ENCODE data around the gene EVC2. TPM values are rescaled to one million over a fixed set of nuclear protein-coding genes. Genes with fewer than 3 reads are reported as not detected.

EVC2 gene
- total and polyA plus RNA-seq, 3 experiments from 2014 or later: 0.84 to 1.3 (median 0.92) TPM

DNA sequence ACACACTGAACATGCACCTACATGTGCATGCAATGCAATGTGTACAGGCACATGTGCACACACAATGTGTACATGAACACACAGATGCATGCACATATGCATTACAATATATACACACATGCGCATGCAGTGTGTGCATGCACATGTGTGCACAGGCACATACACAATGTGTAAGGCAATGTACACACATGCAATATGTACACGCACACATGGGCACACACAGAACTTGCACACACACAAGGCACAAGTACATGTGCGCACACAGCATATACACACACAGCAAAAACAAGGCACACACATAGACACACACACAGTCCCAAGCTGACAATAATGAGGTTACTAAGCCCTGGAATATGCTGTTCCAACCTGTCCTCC is 76.3 kb downstream of the EVC2 start:
- peaks cover 0 to 4% of the 10 kb centered on the region in 2 donors for H3K27me3 Mint-ChIP-seq
- no peaks in the 10 kb centered on the region for H3K36me3 ChIP-seq (ENCODE audit: insufficient read depth, low read length)
- no peak overlapping the region for H3K27ac Mint-ChIP-seq
- CTCF ChIA-PET: no interaction called here
- H3K4me3 Mint-ChIP-seq: no peak overlapping the region
- H3K4me1 ChIP-seq (ENCODE audit: insufficient read depth, low read length): no peaks in the 10 kb centered on the region
- no peak overlapping the region for H3K4me3 ChIP-seq (ENCODE audit: low read length)
- POLR2A ChIA-PET: no interaction called here
- H3K27ac ChIP-seq (ENCODE audit: low read depth, low read length): no peak overlapping the region
- H3K4me1 Mint-ChIP-seq: no peaks in the 10 kb centered on the region
- DNase-seq: no peak
- H3K9me3 Mint-ChIP-seq: no peaks in the 10 kb centered on the region
- H3K9me3 ChIP-seq (ENCODE audit: low read length): no peaks in the 10 kb centered on the region
- no peaks in the 10 kb centered on the region for H3K27me3 ChIP-seq (ENCODE audit: insufficient read depth, low read length, poor library complexity, severe bottlenecking)
- no peaks in the 10 kb centered on the region for H3K36me3 Mint-ChIP-seq

DNA sequence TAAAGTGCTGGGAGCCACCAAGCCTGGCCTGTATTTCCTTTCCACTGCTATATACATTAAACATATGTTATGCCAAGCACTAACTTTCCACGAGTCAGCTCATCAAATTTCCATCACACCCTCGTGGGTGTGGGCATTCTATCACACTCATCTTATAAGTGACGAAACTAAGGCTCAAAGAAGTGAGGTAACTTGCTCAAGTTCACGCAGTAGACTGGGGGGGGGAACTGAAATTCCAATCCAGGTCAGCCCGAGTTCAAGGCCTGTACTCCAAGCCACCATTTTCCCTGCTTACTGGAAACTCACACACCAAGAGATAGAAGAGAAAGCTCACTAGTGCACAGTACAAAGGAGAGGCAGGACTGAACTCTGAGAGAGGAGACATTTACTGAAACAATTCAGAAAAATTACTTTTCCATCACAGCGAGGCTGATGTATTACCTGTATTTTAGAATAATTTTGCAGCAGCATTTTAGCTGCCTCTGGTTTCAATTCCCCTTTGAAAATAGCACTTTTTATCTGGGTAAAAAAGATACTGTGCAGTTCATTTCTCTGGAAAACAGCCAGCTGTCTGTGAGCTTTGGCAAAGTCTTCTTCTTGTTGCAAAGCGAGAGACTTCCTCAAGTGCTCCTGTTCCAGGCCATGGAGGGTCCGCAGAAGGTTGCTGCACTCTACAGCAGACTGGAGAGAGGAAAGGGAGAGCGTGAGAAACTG is 76.8 kb downstream of the EVC2 start:
- Mint-ChIP-seq H3K9me3 (no peaks in the 10 kb centered on the region), H3K36me3 (no peaks in the 10 kb centered on the region), H3K4me1 (no peaks in the 10 kb centered on the region), H3K27me3 (peaks cover 0 to 4% of the 10 kb centered on the region in 2 donors), H3K27ac (no peak overlapping the region), H3K4me3 (no peak overlapping the region)
- no peak for DNase-seq
- ChIA-PET POLR2A (no interaction called here), CTCF (no interaction called here)
- H3K36me3 ChIP-seq (ENCODE audit: insufficient read depth, low read length): no peaks in the 10 kb centered on the region
- no peak overlapping the region for H3K27ac ChIP-seq (ENCODE audit: low read depth, low read length)
- H3K27me3 ChIP-seq (ENCODE audit: insufficient read depth, low read length, poor library complexity, severe bottlenecking): no peaks in the 10 kb centered on the region
- H3K4me3 ChIP-seq (ENCODE audit: low read length): no peak overlapping the region
- H3K4me1 ChIP-seq (ENCODE audit: insufficient read depth, low read length): no peaks in the 10 kb centered on the region
- no peaks in the 10 kb centered on the region for H3K9me3 ChIP-seq (ENCODE audit: low read length)

DNA sequence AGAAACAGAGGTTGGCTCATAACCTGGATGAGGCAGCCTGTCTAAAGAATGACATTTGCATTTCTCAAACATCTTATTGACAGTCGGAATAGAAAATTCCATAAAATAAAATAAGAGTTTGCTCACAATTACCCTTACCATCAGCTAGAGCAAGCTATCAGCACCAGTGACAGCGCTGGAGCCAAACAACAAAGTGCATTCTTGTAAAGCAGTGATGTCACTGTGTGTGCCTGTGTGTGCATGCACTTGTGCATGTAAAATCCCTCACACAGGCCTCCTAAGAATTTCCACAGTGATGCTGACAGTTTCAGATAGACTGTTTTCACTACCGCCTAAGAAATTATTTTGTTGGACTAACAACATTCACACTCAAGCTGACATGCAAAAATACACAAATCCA is 77.6 kb downstream of the EVC2 start:
- Mint-ChIP-seq H3K27me3 (peaks cover 0 to 4% of the 10 kb centered on the region in 2 donors), H3K36me3 (no peaks in the 10 kb centered on the region), H3K4me3 (no peak overlapping the region), H3K9me3 (no peaks in the 10 kb centered on the region), H3K27ac (no peak overlapping the region), H3K4me1 (no peaks in the 10 kb centered on the region)
- Histone ChIP-seq H3K9me3 (ENCODE audit: low read length) (no peaks in the 10 kb centered on the region), H3K27me3 (ENCODE audit: insufficient read depth, low read length, poor library complexity, severe bottlenecking) (no peaks in the 10 kb centered on the region), H3K36me3 (ENCODE audit: insufficient read depth, low read length) (no peaks in the 10 kb centered on the region), H3K4me3 (ENCODE audit: low read length) (no peak overlapping the region), H3K27ac (ENCODE audit: low read depth, low read length) (no peak overlapping the region), H3K4me1 (ENCODE audit: insufficient read depth, low read length) (no peaks in the 10 kb centered on the region)
- ChIA-PET POLR2A (no interaction called here), CTCF (no interaction called here)
- no peak for DNase-seq

DNA sequence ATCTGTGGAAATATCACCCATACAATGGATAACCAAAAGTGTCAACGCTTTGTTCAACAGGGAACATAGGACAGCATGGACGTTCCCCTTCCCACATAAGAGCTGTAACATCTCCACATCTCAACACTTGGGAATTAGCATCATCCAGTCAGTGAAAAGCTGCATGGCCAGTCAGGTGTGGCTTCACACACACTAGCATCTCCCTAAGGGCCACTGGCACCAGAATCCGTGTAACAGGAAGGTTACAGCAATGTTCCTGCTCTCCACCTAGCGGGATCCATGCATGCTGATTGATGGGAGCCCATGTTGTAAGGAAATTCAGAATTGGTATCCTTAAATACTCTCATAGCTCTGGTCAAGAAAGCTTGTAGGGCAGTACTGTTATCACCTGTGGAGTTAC is 78.8 kb downstream of the EVC2 start:
- Histone ChIP-seq H3K36me3 (ENCODE audit: insufficient read depth, low read length) (no peaks in the 10 kb centered on the region), H3K27me3 (ENCODE audit: insufficient read depth, low read length, poor library complexity, severe bottlenecking) (no peaks in the 10 kb centered on the region), H3K9me3 (ENCODE audit: low read length) (no peaks in the 10 kb centered on the region), H3K4me3 (ENCODE audit: low read length) (no peak overlapping the region), H3K4me1 (ENCODE audit: insufficient read depth, low read length) (no peaks in the 10 kb centered on the region), H3K27ac (ENCODE audit: low read depth, low read length) (no peak overlapping the region)
- no peak for DNase-seq
- Mint-ChIP-seq H3K4me3 (no peak overlapping the region), H3K9me3 (peaks cover 0 to 3% (median 0%) of the 10 kb centered on the region in 5 donors), H3K36me3 (no peaks in the 10 kb centered on the region), H3K4me1 (no peaks in the 10 kb centered on the region), H3K27ac (no peak overlapping the region), H3K27me3 (peaks cover 0 to 6% of the 10 kb centered on the region in 2 donors)
- ChIA-PET CTCF (no interaction called here), POLR2A (no interaction called here)

DNA sequence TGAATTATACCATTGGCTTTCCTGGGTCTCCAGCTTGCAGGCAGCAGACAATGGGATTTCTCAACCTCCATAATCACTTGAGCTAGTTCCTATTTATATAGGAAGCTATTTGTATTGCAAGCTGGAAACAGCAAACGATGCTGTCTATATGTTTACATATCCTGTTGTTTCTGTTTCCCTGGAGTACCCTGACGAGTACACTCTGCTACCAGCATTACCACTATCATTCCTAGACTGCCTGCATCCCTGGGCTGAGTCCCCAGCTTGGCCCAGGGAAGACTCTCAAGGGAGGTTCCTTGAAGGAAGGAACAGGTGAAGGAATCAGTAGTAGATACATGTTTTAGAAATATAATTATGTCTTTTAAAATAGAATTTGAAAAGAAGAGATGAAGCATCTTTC is 81.4 kb downstream of the EVC2 start:
- Mint-ChIP-seq H3K27ac (peak overlapping the region in 1 of 8 donors; percentile 22), H3K36me3 (peaks cover 0 to 2% (median 0%) of the 10 kb centered on the region in 3 donors), H3K27me3 (peaks cover 0 to 1% of the 10 kb centered on the region in 2 donors), H3K9me3 (peaks cover 0 to 3% (median 0%) of the 10 kb centered on the region in 5 donors), H3K4me3 (no peak overlapping the region), H3K4me1 (no peaks in the 10 kb centered on the region)
- no peak for DNase-seq
- Histone ChIP-seq H3K9me3 (ENCODE audit: low read length) (no peaks in the 10 kb centered on the region), H3K27me3 (ENCODE audit: insufficient read depth, low read length, poor library complexity, severe bottlenecking) (no peaks in the 10 kb centered on the region), H3K36me3 (ENCODE audit: insufficient read depth, low read length) (no peaks in the 10 kb centered on the region), H3K4me1 (ENCODE audit: insufficient read depth, low read length) (no peaks in the 10 kb centered on the region), H3K4me3 (ENCODE audit: low read length) (no peak overlapping the region), H3K27ac (ENCODE audit: low read depth, low read length) (no peak overlapping the region)
- ChIA-PET POLR2A (no interaction called here), CTCF (interaction anchor here (1.1 kb wide), 1 partner anchor 10 kb away, joined by 3 read pairs; no protein-coding TSS in a partner anchor)

DNA sequence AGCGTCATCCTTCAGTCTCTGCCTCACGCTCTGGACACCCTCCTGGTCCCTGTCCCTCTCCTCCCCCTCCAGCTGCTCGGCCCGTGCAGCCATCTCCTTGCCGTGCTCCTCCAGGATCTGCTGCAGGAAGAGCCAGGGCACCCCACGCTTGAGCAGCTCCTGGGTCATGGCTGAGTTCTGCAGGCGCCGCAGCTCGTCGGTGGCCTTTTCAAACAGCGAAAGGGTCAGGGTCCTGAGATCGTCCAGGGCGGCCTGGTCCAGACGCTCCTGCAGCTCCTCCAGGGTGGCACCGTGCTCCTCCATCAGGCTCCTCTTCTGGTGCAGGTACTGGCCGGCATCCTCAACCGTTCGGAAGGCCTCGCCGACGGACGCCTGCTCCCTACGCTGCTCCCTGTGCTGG is 85.8 kb downstream of the EVC2 start:
- CTCF ChIA-PET: no interaction called here

DNA sequence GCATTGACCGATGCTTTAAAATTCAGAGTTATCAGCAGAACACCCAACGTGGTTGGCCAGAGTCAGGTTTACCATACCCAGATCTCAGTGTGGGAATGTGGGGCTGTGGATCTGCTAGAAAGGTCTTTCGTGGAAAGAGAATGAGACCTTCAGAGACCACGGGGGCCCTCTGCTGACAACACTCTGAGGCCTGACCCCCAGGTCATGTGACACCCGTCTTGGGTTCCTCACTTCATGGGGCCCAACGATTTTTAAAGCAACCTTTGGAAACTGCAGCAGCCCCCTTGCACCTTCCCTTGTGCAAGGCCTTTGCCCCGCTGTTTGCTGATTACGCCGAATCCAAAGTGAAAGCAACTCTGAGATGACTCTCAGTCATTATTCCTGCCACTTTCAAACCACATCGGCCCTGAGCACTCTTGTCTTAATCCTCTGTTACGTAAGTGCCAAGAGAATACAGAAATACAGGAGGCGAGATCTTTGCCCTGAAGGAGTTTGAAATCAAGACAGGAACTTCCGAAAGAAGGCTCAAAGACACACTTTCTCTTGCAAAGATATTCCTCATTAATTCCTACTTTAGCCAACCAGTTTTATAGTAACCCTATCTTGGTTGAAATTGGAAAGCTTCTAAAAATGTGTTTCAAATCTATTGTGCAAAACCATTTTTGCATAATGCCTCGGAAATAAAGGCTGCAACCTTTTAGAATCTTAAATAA is 88.3 kb downstream of the EVC2 start:
- peaks cover 0 to 2% (median 0%) of the 10 kb centered on the region in 5 donors for H3K9me3 Mint-ChIP-seq
- H3K27ac Mint-ChIP-seq: no peak overlapping the region
- DNase-seq: no peak
- H3K27me3 ChIP-seq (ENCODE audit: insufficient read depth, low read length, poor library complexity, severe bottlenecking): no peaks in the 10 kb centered on the region
- CTCF ChIA-PET: no interaction called here
- no peaks in the 10 kb centered on the region for H3K4me1 ChIP-seq (ENCODE audit: insufficient read depth, low read length)
- no peak overlapping the region for H3K27ac ChIP-seq (ENCODE audit: low read depth, low read length)
- H3K4me3 Mint-ChIP-seq: no peak overlapping the region
- H3K9me3 ChIP-seq (ENCODE audit: low read length): no peaks in the 10 kb centered on the region
- no peaks in the 10 kb centered on the region for H3K36me3 ChIP-seq (ENCODE audit: insufficient read depth, low read length)
- peaks cover 0 to 2% (median 0%) of the 10 kb centered on the region in 3 donors for H3K36me3 Mint-ChIP-seq
- POLR2A ChIA-PET: no interaction called here
- peaks cover 0 to 5% of the 10 kb centered on the region in 2 donors for H3K27me3 Mint-ChIP-seq
- no peak overlapping the region for H3K4me3 ChIP-seq (ENCODE audit: low read length)
- no peaks in the 10 kb centered on the region for H3K4me1 Mint-ChIP-seq

More for the DNA sequence above, 85.8 kb downstream of the EVC2 start:
- H3K27me3 ChIP-seq (ENCODE audit: insufficient read depth, low read length, poor library complexity, severe bottlenecking): no peaks in the 10 kb centered on the region
- H3K27ac Mint-ChIP-seq: no peak overlapping the region
- no peaks in the 10 kb centered on the region for H3K9me3 ChIP-seq (ENCODE audit: low read length)
- no peaks in the 10 kb centered on the region for H3K4me1 ChIP-seq (ENCODE audit: insufficient read depth, low read length)
- peaks cover 0 to 3% (median 0%) of the 10 kb centered on the region in 5 donors for H3K9me3 Mint-ChIP-seq
- POLR2A ChIA-PET: no interaction called here
- H3K27me3 Mint-ChIP-seq: peaks cover 0 to 3% of the 10 kb centered on the region in 2 donors
- no peak overlapping the region for H3K4me3 ChIP-seq (ENCODE audit: low read length)
- H3K36me3 ChIP-seq (ENCODE audit: insufficient read depth, low read length): no peaks in the 10 kb centered on the region
- peaks cover 0 to 2% (median 0%) of the 10 kb centered on the region in 3 donors for H3K36me3 Mint-ChIP-seq
- H3K4me1 Mint-ChIP-seq: no peaks in the 10 kb centered on the region
- no peak for DNase-seq
- H3K27ac ChIP-seq (ENCODE audit: low read depth, low read length): no peak overlapping the region
- no peak overlapping the region for H3K4me3 Mint-ChIP-seq

DNA sequence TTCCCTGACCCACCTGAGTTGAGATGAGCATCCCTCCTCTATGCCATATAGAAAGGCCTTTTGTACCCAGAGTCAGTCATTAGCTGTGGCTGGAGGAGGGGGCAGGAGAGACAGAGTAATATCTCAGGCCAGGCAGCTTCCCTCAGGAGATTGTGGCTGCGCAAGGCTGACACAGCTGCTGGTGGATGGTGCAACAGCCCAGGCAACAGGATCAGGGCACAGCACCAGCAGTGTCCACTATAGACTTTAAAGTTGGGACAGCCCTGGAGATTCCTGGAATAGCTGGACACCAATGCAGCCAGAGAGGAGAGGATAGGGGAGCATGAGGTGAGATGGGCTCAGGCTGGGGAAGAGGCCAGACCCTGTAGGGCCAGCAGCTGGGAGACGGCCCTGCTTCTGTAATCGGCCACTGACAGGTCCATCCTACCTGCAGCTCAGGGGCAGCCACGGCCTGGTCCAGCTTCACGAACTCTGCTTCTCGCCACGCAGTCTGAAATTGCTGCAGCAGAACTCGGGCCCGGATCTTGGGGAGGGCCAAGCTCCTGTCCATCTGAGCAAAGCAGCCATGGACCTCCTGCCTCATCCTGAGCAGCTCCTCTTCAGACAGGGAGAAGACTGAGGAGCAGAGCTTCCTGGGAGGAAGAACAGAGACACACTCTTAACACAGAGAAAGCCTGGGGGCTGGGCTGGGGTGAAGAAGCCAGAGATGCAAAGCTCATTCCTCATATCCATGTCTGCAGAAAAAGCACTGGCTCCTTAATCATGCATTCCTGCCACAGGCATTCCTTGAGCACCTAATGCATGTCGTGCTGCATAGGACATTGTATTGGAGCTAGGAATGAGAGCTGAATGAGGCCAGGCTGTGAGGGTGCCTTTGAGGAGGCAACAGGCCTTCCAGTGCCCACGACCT is 90.1 kb downstream of the EVC2 start:
- DNase-seq: no peak
- Mint-ChIP-seq H3K36me3 (peaks cover 0 to 3% (median 0%) of the 10 kb centered on the region in 3 donors), H3K9me3 (peaks cover 0 to 1% (median 0%) of the 10 kb centered on the region in 5 donors), H3K4me3 (no peak overlapping the region), H3K27ac (peak overlapping the region in 1 of 8 donors; percentile 60), H3K27me3 (peaks cover 0 to 3% of the 10 kb centered on the region in 2 donors), H3K4me1 (no peaks in the 10 kb centered on the region)
- H3K27me3 ChIP-seq (ENCODE audit: insufficient read depth, low read length, poor library complexity, severe bottlenecking): no peaks in the 10 kb centered on the region
- ChIA-PET CTCF (interaction anchor here (1.5 kb wide), 1 partner anchor 8 kb away, joined by 3 read pairs; no protein-coding TSS in a partner anchor), POLR2A (no interaction called here)
- no peaks in the 10 kb centered on the region for H3K4me1 ChIP-seq (ENCODE audit: insufficient read depth, low read length)
- no peaks in the 10 kb centered on the region for H3K36me3 ChIP-seq (ENCODE audit: insufficient read depth, low read length)
- H3K27ac ChIP-seq (ENCODE audit: low read depth, low read length): no peak overlapping the region
- H3K4me3 ChIP-seq (ENCODE audit: low read length): no peak overlapping the region
- H3K9me3 ChIP-seq (ENCODE audit: low read length): no peaks in the 10 kb centered on the region
